HepG2 (cell line): Measurements from ENCODE around the gene RNASE11. TPM values are rescaled to one million over a fixed set of nuclear protein-coding genes. Genes with fewer than 3 reads are reported as not detected.

Experiments
- CREB1 ChIP-seq, 2 experiments: fragments of 450-650 bp in 1 of 2; IDR thresholded peaks; 2 replicates each; pipeline ENCODE4 v1.6.1; 2016 to 2017; ENCODE audit warnings: control low read depth in 1 of 2, mild to moderate bottlenecking in 1 of 2, missing compliant biosample characterization in 1 of 2, missing genetic modification characterization in 1 of 2
- GATAD1 ChIP-seq: IDR thresholded peaks from 2 replicates; pipeline ENCODE4 v1.6.1; 2016; ENCODE audit warnings: missing genetic modification reagents, missing compliant biosample characterization
- HES4 ChIP-seq: sonication (generic); formaldehyde crosslinking; IDR thresholded peaks from 2 replicates; pipeline ENCODE4 v1.9.0; 2021; ENCODE audit warnings: mild to moderate bottlenecking, missing genetic modification reagents, borderline replicate concordance
- HIVEP1 ChIP-seq: sonication (generic); formaldehyde crosslinking; IDR thresholded peaks from 2 replicates; pipeline ENCODE4 v1.4.0; 2020; ENCODE audit warnings: mild to moderate bottlenecking, missing genetic modification reagents
- IRF2 ChIP-seq: IDR thresholded peaks from 2 replicates; pipeline ENCODE4 v1.6.1; 2018; ENCODE audit warnings: missing genetic modification reagents, missing compliant biosample characterization
- KAT8 ChIP-seq: IDR thresholded peaks from 2 replicates; pipeline ENCODE4 v1.6.1; 2016; ENCODE audit warnings: missing genetic modification reagents, missing compliant biosample characterization
- KDM5A ChIP-seq: fragments of 200-600 bp; sonication (generic); IDR thresholded peaks from 2 replicates; pipeline ENCODE4 v1.7.0; 2018; ENCODE audit warnings: antibody characterized with exemption, mild to moderate bottlenecking, low read length, borderline replicate concordance
- KLF16 ChIP-seq, 2 experiments: sonication (generic) in 1 of 2; formaldehyde crosslinking in 1 of 2; IDR thresholded peaks; 2 replicates each; pipeline versions ENCODE4 v1.6.1 to v1.8.0; 2016 to 2023; ENCODE audit warnings: missing genetic modification reagents in 2 of 2, missing compliant biosample characterization in 1 of 2
- MXI1 ChIP-seq: IDR thresholded peaks from 3 replicates; pipeline ENCODE4 v1.6.1; 2012; ENCODE audit warnings: low read depth, low read length, inconsistent platforms, borderline replicate concordance
- NFIC ChIP-seq: IDR thresholded peaks from 2 replicates; pipeline ENCODE4 v1.6.1; 2012; ENCODE audit warnings: mild to moderate bottlenecking, low read length, inconsistent platforms
- PAXIP1 ChIP-seq: sonication (generic); formaldehyde crosslinking; conservative IDR thresholded peaks from 2 replicates; pipeline ENCODE4 v1.4.0; 2020; ENCODE audit warnings: mild to moderate bottlenecking, missing genetic modification reagents, moderate library complexity
- PHF5A ChIP-seq: IDR thresholded peaks from one replicate; pipeline ENCODE4 v1.6.1; 2018; ENCODE audit warnings: low read depth, missing genetic modification reagents; ENCODE audit not compliant: unreplicated experiment
- RCOR2 ChIP-seq: IDR thresholded peaks from 2 replicates; pipeline ENCODE4 v1.6.1; 2016; ENCODE audit warnings: missing biosample characterization, missing genetic modification reagents
- SSRP1 ChIP-seq: IDR thresholded peaks from 2 replicates; pipeline ENCODE4 v1.6.1; 2016; ENCODE audit warnings: control low read depth
- ZNF124 ChIP-seq: sonication (generic); formaldehyde crosslinking; IDR thresholded peaks from 2 replicates; pipeline ENCODE4 v1.4.0; 2020; ENCODE audit warnings: missing genetic modification reagents
- ZNF335 ChIP-seq: sonication (generic); formaldehyde crosslinking; IDR thresholded peaks from 2 replicates; pipeline ENCODE4 v1.4.0; 2020; ENCODE audit warnings: missing genetic modification reagents
- ZNF558 ChIP-seq: sonication (generic); formaldehyde crosslinking; IDR thresholded peaks from 2 replicates; pipeline ENCODE4 v1.9.0; 2022; ENCODE audit warnings: mild to moderate bottlenecking, missing genetic modification reagents, borderline replicate concordance
- ZNF605 ChIP-seq: sonication (generic); formaldehyde crosslinking; IDR thresholded peaks from 2 replicates; pipeline ENCODE4 v1.8.0; 2022; ENCODE audit warnings: mild to moderate bottlenecking, missing genetic modification reagents
- ZSCAN20 ChIP-seq: sonication (generic); formaldehyde crosslinking; IDR thresholded peaks from 2 replicates; pipeline ENCODE4 v1.4.0; 2020; ENCODE audit warnings: missing genetic modification reagents, mild to moderate bottlenecking, borderline replicate concordance
- ZSCAN5A ChIP-seq: sonication (generic); formaldehyde crosslinking; IDR thresholded peaks from 2 replicates; pipeline ENCODE4 v1.8.0; 2022; ENCODE audit warnings: mild to moderate bottlenecking, missing genetic modification reagents, borderline replicate concordance
- polyA plus RNA-seq, 8 experiments: library from polyadenylated mRNA; depleted of rRNA in 3 of 8; stranded (reverse) in 7 of 8; unstranded in 1 of 8; fragments of >200 nt; fragmentation: Illumina TruSeq in 4 of 8; extraction: Trizol in 4 of 8; gene quantifications; 2 replicates each; pipeline versions ENCODE4 v1.2.1 to v1.2.3, GENCODE V29; 2011 to 2016; ENCODE audit warnings: low read depth in 4 of 8, missing spikeins in 1 of 8, mixed read lengths in 1 of 8; ENCODE audit not compliant: insufficient read depth in 1 of 8
- total RNA-seq, 5 experiments: library from RNA; depleted of rRNA; stranded (reverse); fragments of >200 nt; fragmentation: Illumina TruSeq; extraction: Trizol; gene quantifications; 2 replicates each; pipeline ENCODE4 v1.2.3, GENCODE V29; 2016; ENCODE audit warnings: low read depth in 1 of 5
- TF ChIP-seq, protein P1 (sequence below): sonication (generic); formaldehyde crosslinking; IDR thresholded peaks from 2 replicates; pipeline ENCODE4 v1.4.0; 2020; ENCODE audit warnings: mild to moderate bottlenecking, missing genetic modification reagents

RNASE11 gene
- total and polyA plus RNA-seq, 2 of the 13 experiments (the other 11 are each of a cell fraction or from before 2014, with no cell fraction given) = not detected

- TF ChIP-seq, protein P1, sequence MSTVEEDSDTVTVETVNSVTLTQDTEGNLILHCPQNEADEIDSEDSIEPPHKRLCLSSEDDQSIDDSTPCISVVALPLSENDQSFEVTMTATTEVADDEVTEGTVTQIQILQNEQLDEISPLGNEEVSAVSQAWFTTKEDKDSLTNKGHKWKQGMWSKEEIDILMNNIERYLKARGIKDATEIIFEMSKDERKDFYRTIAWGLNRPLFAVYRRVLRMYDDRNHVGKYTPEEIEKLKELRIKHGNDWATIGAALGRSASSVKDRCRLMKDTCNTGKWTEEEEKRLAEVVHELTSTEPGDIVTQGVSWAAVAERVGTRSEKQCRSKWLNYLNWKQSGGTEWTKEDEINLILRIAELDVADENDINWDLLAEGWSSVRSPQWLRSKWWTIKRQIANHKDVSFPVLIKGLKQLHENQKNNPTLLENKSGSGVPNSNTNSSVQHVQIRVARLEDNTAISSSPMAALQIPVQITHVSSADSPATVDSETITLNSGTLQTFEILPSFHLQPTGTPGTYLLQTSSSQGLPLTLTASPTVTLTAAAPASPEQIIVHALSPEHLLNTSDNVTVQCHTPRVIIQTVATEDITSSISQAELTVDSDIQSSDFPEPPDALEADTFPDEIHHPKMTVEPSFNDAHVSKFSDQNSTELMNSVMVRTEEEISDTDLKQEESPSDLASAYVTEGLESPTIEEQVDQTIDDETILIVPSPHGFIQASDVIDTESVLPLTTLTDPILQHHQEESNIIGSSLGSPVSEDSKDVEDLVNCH (CRISPR knock-in tag) = no peak
- peak; percentile 37; the same call in 1 of the 2 replicates for TF ChIP-seq ZNF335 (CRISPR knock-in tag)
- TF ChIP-seq ZSCAN5A (CRISPR knock-in tag) = no peak
- TF ChIP-seq KDM5A = peak; percentile 35; the same call in 1 of the 2 replicates
- no peak for TF ChIP-seq HIVEP1 (CRISPR knock-in tag)
- peak; percentile 37; the same call in 1 of the 2 replicates for TF ChIP-seq ZNF124 (CRISPR knock-in tag)
- 0 out of 2 replicates have a peak, but pooled peaks have one; percentile 27 for TF ChIP-seq HES4 (CRISPR knock-in tag)
- TF ChIP-seq KLF16 (CRISPR knock-in tag; IDR thresholded peaks at IDR 0.05) = 0 out of 4 replicates have a peak, but pooled peaks of 1 of the 2 experiments have one; percentile 38
- TF ChIP-seq KAT8 (CRISPR knock-in tag) = no peak; the same call in none of the 2 replicates
- TF ChIP-seq ZNF605 = 0 out of 2 replicates have a peak, but pooled peaks have one; percentile 56
- peak; percentile 45; the same call in 1 of the 2 replicates for TF ChIP-seq NFIC
- 0 out of 2 replicates have a peak, but pooled peaks have one; percentile 28 for TF ChIP-seq ZSCAN20 (CRISPR knock-in tag)
- no peak for TF ChIP-seq ZNF558 (CRISPR knock-in tag)
- TF ChIP-seq MXI1 = 0 out of 3 replicates have a peak, but pooled peaks have one; percentile 12
- TF ChIP-seq CREB1 (IDR thresholded peaks at IDR 0.05) = no peak
- peak; percentile 42; the same call in 1 of the 2 replicates for TF ChIP-seq CREB1 (CRISPR knock-in tag; IDR thresholded peaks at IDR 0.05)
- peak; percentile 59 for TF ChIP-seq RCOR2 (CRISPR knock-in tag)
- TF ChIP-seq PHF5A (CRISPR knock-in tag) = no peak
- peak; percentile 68; the same call in 1 of the 2 replicates for TF ChIP-seq IRF2
- TF ChIP-seq GATAD1 (CRISPR knock-in tag) = 0 out of 2 replicates have a peak, but pooled peaks have one; percentile 26
- TF ChIP-seq PAXIP1 = peak; percentile 19; the same call in 1 of the 2 replicates
- TF ChIP-seq SSRP1 (CRISPR knock-in tag) = peak; percentile 41; the same call in 1 of the 2 replicates
These were observed 43.5 kb upstream of the RNASE11 start (continued) for GRCh38 chr14:20631023-20631879.
